GM12872 (cell line): ENCODE measurements around the gene PFKFB2.

Experiments
- TF ChIP-seq, protein P1 (sequence below): IDR thresholded peaks from 3 replicates; pipeline ENCODE4 v1.5.1; 2011; ENCODE audit warnings: low read depth, mild to moderate bottlenecking, low read length, moderate library complexity; ENCODE audit not compliant: insufficient read depth

Gene PFKFB2

DNA sequence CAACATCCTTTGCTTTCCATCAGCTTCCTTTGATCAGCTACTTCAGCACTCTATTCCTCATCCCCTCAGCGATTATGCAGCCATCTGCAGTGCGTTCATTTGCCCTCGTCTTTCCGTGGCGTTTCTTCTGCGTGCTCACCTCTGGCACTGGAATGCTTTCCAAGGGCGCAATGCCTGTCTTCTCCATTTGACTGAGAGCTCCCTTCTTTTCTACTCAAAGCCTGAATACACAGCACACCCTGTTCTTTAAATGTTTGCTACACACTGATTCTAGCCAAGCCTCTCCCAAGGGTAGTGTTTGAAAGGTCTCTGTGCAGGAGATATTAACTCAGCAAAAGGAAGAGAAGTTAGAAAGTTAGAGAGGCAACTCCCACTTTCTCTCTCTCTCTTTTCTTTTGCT is 43.1 kb upstream of the PFKFB2 start:
- TF ChIP-seq, protein P1, sequence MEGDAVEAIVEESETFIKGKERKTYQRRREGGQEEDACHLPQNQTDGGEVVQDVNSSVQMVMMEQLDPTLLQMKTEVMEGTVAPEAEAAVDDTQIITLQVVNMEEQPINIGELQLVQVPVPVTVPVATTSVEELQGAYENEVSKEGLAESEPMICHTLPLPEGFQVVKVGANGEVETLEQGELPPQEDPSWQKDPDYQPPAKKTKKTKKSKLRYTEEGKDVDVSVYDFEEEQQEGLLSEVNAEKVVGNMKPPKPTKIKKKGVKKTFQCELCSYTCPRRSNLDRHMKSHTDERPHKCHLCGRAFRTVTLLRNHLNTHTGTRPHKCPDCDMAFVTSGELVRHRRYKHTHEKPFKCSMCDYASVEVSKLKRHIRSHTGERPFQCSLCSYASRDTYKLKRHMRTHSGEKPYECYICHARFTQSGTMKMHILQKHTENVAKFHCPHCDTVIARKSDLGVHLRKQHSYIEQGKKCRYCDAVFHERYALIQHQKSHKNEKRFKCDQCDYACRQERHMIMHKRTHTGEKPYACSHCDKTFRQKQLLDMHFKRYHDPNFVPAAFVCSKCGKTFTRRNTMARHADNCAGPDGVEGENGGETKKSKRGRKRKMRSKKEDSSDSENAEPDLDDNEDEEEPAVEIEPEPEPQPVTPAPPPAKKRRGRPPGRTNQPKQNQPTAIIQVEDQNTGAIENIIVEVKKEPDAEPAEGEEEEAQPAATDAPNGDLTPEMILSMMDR: no peak

DNA sequence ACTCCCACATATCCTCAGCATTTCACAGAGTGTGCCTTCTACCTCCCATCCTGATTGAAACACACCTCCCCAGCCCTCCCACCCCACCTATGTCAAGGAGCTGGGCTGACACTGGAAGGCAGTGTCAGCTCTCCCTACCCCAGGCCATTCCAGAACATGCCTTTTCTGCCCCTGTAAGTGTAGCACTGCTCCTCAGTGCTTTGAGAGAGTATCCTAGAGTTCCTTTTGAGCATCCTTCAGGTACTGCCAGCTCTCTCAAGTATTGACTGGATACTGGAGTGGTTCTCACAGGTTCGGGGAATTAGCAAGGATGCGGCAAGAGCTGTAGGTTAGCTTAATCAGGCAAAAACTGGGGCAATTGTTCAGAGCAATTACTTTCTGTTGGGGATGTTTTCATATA is 42.3 kb upstream of the PFKFB2 start:
- TF ChIP-seq, protein P1: no peak

DNA sequence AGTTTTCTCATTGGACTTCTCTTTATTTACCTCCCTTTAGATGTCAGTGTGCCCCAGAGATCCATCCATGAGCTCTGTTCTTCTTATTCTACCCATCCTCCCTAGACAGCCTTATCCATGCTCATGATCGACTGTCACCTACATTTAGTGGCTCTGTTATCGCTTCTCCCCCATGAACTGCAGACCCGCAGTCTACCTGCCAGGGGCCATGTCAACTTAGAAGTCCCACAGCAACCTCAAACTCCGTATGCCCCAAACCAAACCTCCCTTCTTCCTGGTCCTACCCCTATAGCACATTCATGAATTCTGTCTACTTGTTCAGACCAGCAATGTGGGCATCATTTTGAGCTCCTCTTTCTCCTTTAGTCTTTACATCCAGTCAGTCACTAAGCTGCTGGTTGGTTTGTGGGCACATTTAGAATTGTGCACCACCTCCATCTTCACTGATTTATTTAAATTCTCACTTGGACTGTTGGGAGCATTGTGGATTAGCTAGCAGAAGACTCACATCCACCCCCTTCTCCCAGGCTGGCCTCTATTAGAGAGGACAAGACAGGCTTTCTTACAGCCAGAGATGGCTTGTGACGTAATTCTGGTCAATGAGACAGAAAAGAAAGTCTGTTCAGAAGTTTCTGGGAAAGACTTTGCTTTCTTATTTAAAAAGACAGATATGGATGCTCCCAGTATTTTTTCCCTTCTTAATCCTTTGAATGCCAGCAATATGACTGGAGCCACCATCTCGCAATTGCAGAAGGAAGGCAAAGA is 39.6 kb upstream of the PFKFB2 start:
- TF ChIP-seq, protein P1: no peak

DNA sequence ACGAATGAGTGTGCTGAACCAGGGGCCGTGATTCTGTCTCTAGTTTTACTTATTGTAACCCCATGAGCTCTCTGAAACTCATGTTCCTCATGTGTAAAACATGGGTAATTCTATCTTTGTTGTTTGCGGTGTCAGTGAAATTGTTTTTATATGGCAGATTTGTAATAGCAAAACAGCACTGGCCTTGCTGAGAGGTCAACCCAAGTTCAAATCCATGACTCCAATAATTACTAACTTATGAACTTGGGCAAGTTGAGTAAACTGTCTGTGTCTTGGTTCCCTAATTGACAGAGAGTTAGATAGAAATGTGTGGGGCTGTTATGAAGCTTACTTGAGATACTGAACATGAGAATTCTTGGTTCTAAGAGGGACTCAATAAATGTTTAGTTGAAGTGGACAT is 38.3 kb upstream of the PFKFB2 start:
- TF ChIP-seq, protein P1: no peak

DNA sequence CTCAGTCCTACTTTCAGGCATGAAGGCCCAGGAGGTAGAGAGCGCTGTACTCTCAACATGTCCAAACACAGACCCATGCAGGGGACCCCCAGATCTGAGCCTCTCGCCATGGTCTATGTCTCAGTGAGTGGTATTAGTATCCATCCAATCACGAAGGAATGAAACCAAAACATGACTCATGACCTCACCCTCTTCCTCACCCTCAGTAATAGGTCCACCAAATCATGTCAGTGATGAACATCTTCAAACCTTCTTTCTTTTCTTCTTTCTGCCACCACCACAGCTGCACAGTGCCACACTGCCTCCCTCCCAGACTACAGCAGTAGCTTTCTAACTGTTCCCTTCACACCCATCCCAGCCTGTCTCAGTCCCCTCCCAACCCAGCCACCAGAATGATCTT is 37.3 kb upstream of the PFKFB2 start:
- TF ChIP-seq, protein P1: no peak

DNA sequence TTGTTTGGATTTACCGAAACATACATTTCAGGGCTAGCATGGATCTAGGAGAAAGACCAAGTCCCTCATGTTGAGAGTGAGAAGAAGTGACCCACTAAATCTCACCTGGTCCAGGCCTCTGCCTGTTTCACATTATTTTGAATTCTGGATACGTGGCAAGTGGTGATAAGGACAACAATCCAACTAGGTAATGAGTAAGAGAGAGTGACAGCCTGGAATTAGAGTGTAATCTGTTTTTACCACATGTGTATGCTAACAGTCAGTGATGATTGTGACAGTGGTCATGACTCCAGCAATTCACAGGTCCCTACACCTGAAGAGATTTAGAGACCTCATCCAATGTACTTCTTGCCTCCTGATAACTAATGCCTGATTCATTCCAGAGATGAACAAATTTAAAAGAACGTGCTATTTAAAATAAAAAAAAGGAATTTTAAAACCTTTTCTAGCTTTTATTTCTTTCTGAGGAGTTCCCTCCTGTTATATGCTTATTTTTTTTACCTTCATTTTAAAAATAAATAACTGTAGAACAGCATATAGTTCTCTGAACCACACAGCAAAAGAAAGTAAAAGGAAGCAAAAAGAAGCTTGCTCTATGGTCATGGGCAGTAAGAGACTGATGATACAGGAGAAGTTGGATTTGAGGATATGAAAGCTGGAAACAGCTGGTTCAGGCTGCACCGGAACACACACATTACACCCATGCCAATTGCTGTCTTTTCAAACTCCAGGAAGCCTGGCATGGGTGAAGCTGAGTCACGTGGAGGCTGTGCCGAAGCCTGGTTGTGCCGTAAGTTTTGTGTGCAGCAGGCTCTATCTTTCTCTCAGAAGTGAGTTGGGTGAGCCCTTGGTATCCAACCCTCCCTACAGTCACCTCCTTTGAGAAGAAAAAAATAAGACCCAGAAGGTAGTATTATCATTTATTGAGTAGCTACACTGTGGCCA is 35.2 kb upstream of the PFKFB2 start:
- TF ChIP-seq, protein P1: no peak

DNA sequence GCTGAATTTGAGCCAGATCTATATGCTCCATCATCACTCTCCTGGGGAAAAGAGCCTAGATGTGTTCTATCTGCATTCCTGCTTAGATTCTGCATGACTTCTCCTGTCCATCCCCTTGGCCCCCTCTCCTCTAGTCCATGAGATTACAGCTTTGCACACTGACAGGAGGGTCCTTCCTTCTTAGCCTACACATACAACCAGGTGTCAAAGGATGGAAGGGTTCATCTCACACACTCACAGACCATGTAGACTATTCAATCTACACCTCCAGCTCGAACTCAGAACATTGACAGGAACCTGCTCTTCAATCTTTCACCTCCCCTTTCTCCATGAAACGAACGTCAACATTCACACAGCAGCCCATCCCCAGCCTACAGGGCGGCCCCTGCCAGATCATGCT is 34.4 kb upstream of the PFKFB2 start:
- TF ChIP-seq, protein P1: no peak
